Pancreas (tissue), 10 donors: ENCODE measurements around the gene FAM185A. TPM values are rescaled to one million over a fixed set of nuclear protein-coding genes. Genes with fewer than 3 reads are reported as not detected.
"Not testable (repeated sequence)": the region's sequence is repeated elsewhere in the genome, so short reads cannot be mapped to it uniquely, and the experiment has no call there.

Experiments used
- ATAC-seq, 4 donors: fragments of 200-7000 bp; cut with Tn5 transposase; one replicate each; pipeline versions ENCODE4 v1.8.0 to v1.9.1; 2020; ENCODE audit warnings: mild to moderate bottlenecking in 4 of 4, moderate library complexity in 4 of 4
- DNase-seq, 6 donors: peaks; one replicate each; pipeline ENCODE4 v3.0.0-alpha.2; 2020
- FAIRE-seq: peaks from 2 replicates; lab custom pipeline; 2012; peaks lifted over from hg19 to GRCh38; lab: Jason Lieb, UNC
- H3K27ac ChIP-seq, 4 donors: fragments of 200-600 bp; sonication (generic); 1 replicate in 3 of 4; 2 replicates in 1 of 4; pipeline versions ENCODE4 v1.5.0 to v1.8.0; 2020
- H3K27me3 ChIP-seq, 4 donors: fragments of 200-600 bp; one replicate each; pipeline ENCODE4 v1.8.0; 2021
- H3K36me3 ChIP-seq, 3 donors: fragments of 200-600 bp; sonication (generic) in 1 of 3; one replicate each; pipeline versions ENCODE4 v1.5.0 to v1.8.0; 2020 to 2021
- H3K4me1 ChIP-seq, 3 donors: fragments of 200-600 bp; one replicate each; pipeline ENCODE4 v1.8.0; 2021
- H3K4me3 ChIP-seq, 4 donors: fragments of 200-600 bp; sonication (generic) in 2 of 4; one replicate each; pipeline versions ENCODE4 v1.5.0 to v1.8.0; 2020 to 2021
- H3K9me3 ChIP-seq, 4 donors: fragments of 200-600 bp; one replicate each; pipeline ENCODE4 v1.8.0; 2021
- WGBS, 2 donors: extraction: QIAGEN DNeasy Blood & Tissue Kit; methylation state at CpG; one replicate each; pipeline ENCODE4 v1.1.7; 2013; 5-methylcytosine and 5-hydroxymethylcytosine counted together
- intact Hi-C, 3 donors: fragments of 100-400 bp; cut with DNase I; formaldehyde crosslinking; loops; one replicate each; pipeline versions ENCODE4 v1.11.1 to v1.14.2; 2022
- polyA plus RNA-seq, 2 donors: library from polyadenylated mRNA; stranded (reverse); fragments of 200-250 nt; gene quantifications; one replicate each; pipeline ENCODE4 v1.2.3, GENCODE V29; 2013
- total RNA-seq, 6 donors: library from RNA; stranded (reverse); fragmentation: NEBNext Ultra II Directional in 4 of 6; extraction: Animal tissue kit (Norgen Biotek cat#: 25700) in 4 of 6; gene quantifications; one replicate each; pipeline versions ENCODE4 v1.2.1 to v1.2.4, GENCODE V29; 2021 to 2023
- TF ChIP-seq, protein P1 (sequence below), 4 donors: fragments of 200-600 bp; sonication (generic) in 3 of 4; IDR thresholded peaks; one replicate each; pipeline versions ENCODE4 v1.5.0 to v1.8.0; 2021; ENCODE audit warnings: antibody characterized with exemption in 4 of 4
- donor health status: healthy with polysubstance abuse.
- donor health status: DM: no; HTN: no; CAD: no; lungs with moderate emphysema.
- donor health status: DM: no; HTN: no; CAD: no.
- donor health status: control.
- donor health status: control.
- donor health status: Bipolar disorder and iron deficiency.
- donor health status: DM: yes; HTN: yes; CAD: no.
- donor health status: DM: no; HTN: no; CAD: no.
- donor health status: DM: no; HTN: no; CAD: no.
- donor health status: DM: yes; HTN: yes; CAD: no.

Gene FAM185A
- total and polyA plus RNA-seq, 8 donors = 3.2 to 7.4 (median 4.8) TPM

DNA sequence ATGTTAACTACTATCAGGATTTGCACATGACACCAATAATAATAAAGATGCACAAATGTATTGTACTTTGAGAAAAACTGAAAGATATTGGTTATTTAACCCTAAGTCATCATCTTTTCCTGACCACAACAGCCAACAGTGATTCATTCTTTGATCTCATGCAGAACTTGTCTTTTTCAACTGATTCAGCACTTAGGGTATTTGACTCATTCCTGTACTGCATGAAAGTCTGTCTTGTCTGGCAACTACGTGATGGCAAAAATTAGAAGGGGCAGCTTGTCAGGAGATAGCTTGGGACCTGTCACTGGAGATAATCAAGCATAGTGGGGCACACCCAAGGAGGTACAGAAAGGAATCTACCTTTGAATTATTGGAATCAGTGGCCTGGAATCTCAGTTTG is 86.2 kb downstream of the FAM185A start:
- TF ChIP-seq, protein P1, sequence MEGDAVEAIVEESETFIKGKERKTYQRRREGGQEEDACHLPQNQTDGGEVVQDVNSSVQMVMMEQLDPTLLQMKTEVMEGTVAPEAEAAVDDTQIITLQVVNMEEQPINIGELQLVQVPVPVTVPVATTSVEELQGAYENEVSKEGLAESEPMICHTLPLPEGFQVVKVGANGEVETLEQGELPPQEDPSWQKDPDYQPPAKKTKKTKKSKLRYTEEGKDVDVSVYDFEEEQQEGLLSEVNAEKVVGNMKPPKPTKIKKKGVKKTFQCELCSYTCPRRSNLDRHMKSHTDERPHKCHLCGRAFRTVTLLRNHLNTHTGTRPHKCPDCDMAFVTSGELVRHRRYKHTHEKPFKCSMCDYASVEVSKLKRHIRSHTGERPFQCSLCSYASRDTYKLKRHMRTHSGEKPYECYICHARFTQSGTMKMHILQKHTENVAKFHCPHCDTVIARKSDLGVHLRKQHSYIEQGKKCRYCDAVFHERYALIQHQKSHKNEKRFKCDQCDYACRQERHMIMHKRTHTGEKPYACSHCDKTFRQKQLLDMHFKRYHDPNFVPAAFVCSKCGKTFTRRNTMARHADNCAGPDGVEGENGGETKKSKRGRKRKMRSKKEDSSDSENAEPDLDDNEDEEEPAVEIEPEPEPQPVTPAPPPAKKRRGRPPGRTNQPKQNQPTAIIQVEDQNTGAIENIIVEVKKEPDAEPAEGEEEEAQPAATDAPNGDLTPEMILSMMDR (IDR thresholded peaks at IDR 0.05) = no peak
- Histone ChIP-seq H3K4me3 (no peak overlapping the region), H3K36me3 (no peaks in the 10 kb centered on the region), H3K27ac (no peak overlapping the region), H3K4me1 (no peaks in the 10 kb centered on the region), H3K9me3 (no peaks in the 10 kb centered on the region), H3K27me3 (no peaks in the 10 kb centered on the region)
- FAIRE-seq (no peak), ATAC-seq (no peak), DNase-seq (no peak)
- 83 to 91% methylated on average over 1 of the region's 1 CpG for WGBS, 2 donors
- intact Hi-C loops = no loop called here

DNA sequence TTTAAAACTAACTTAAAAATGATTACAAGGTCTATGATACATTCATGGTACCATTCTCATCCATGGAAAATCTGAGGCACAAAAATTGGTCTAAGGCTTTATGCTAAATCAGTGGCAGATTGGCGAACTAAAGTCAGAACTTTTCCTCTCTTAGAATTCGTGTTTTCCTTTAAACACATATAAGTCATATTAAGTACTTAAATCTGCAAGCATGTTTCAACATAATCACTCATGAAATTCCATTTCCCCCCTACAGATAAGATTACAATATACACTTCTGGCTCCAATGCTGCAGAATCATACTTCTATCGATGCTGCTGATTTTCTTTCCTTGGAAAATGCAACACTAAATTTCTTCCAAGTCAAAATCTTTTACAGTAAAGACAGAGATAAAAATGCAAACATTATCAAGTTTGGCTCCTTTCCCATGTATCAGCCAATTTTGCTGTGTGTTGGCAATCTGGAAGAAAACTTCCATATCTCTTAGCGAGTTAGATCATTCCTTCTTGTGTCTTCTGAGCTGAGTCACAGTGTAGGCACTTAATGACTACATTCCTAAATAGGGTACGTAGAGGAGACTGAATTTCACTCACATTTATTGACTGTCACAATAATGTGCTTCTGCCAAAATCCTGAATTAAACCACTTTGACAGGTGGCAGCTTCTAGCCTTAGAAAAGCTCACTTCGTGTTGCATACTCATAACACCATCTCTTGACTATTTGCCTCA is 87.6 kb downstream of the FAM185A start:
- H3K9me3 ChIP-seq = no peaks in the 10 kb centered on the region
- TF ChIP-seq, protein P1 (IDR thresholded peaks at IDR 0.05) = no peak
- H3K36me3 ChIP-seq = no peaks in the 10 kb centered on the region
- no peaks in the 10 kb centered on the region for H3K27me3 ChIP-seq
- peak overlapping the region in 2 of 4 donors; percentile 17 to 31 for H3K27ac ChIP-seq
- no peak for DNase-seq
- WGBS, 2 donors = 65 to 68% methylated on average over 6 of the region's 6 CpGs
- no peak for FAIRE-seq
- ATAC-seq = peak in 3 of 4 donors; percentile 27 to 73 (median 55)
- intact Hi-C loops = no loop called here
- H3K4me3 ChIP-seq = no peak overlapping the region
- peaks cover 0 to 5% (median 0%) of the 10 kb centered on the region in 3 donors for H3K4me1 ChIP-seq

DNA sequence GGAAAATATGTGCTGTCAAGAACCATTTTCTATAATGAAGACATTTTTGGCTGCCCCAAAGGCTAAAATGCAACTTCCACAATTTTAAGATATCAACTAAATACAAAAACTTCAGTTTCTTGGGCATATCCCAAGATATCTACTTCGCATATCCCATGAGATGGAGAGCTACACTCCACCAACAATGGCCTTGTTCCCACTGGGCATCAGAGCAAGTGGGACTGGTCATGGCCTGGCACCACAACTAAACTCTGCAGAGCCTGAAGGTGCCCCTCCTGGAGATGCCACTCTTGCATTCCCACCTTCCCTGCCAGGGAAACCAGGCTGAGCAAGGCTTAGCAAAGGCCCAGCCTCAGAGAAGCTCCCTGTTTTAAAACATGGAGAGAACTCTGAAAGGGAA is 88.2 kb downstream of the FAM185A start:
- TF ChIP-seq, protein P1 (IDR thresholded peaks at IDR 0.05) = no peak
- H3K27ac ChIP-seq = peak overlapping the region in 1 of 4 donors; percentile 17
- H3K4me3 ChIP-seq = no peak overlapping the region
- peaks cover 0 to 7% (median 0%) of the 10 kb centered on the region in 3 donors for H3K4me1 ChIP-seq
- no peak for DNase-seq
- intact Hi-C loops = no loop called here
- WGBS, 2 donors = 97% methylated on average over 1 of the region's 1 CpG
- no peaks in the 10 kb centered on the region for H3K9me3 ChIP-seq
- no peaks in the 10 kb centered on the region for H3K27me3 ChIP-seq
- ATAC-seq = no peak
- no peak for FAIRE-seq
- H3K36me3 ChIP-seq = no peaks in the 10 kb centered on the region

DNA sequence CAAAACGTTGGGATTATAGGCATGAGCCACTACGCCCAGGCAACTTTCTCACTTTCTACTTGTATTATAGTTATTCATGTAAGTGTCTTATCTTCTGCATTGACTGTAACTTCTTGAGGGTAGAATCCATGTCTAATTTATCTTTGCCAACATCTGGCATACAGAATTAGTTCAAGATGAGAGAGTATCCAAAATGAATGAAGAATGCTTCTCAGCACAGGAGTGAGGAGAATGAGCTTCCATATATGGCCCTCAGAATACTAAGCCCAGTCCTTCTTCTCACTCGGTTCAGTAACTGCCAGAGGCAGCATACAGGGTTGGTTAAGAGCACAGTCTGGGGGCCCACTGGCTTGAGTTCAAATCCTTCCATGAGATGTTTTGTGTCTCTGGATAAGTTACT is 89.0 kb downstream of the FAM185A start:
- DNase-seq = no peak
- Histone ChIP-seq H3K36me3 (no peaks in the 10 kb centered on the region), H3K4me3 (no peak overlapping the region), H3K9me3 (no peaks in the 10 kb centered on the region), H3K27ac (no peak overlapping the region), H3K27me3 (no peaks in the 10 kb centered on the region), H3K4me1 (peaks cover 0 to 7% (median 0%) of the 10 kb centered on the region in 3 donors)
- TF ChIP-seq, protein P1 (IDR thresholded peaks at IDR 0.05) = no peak
- no peak for FAIRE-seq
- WGBS, 2 donors = 82 to 84% methylated on average over 3 of the region's 3 CpGs
- no peak for ATAC-seq
- intact Hi-C loops = no loop called here

DNA sequence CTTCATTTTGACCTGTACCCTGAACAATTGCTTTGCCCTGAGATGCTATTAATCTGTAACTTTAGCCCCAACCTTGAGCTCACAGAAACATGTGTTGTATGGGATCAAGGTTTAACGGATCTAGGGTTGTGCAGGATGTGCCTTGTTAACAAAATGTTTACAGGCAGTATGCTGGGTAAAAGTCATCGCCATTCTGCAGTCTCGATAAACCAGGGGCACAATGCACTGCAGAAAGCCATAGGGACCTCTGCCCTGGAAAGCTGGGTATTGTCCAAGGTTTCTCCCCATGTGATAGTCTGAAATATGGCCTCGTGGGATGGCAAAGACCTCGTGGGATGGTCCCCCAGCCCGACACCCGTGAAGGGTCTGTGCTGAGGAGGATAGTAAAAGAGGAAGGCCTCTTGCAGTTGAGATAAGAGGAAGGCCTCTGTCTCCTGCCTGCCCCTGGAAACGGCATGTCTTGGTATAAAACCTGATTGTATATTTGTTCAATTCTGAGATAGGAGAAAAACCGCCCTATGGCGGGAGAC is 89.8 kb downstream of the FAM185A start:
- DNase-seq, H3K27ac ChIP-seq, H3K4me3 ChIP-seq, H3K4me1 ChIP-seq, intact Hi-C loops, H3K27me3 ChIP-seq, H3K36me3 ChIP-seq, ATAC-seq, FAIRE-seq, H3K9me3 ChIP-seq: not testable (repeated sequence)
- 90 to 91% methylated on average over 10 of the region's 10 CpGs for WGBS, 2 donors
